ENCODE data around the gene BCAP31.

- TF ChIP-seq CTCF (IDR thresholded peaks at IDR 0.05) (no peak), POLR2A (IDR thresholded peaks at IDR 0.05) (no peak)
These were observed 55.6 kb downstream of the BCAP31 start for GRCh38 chrX:153668423-153669173.
